ENCODE results near the gene AKAP6.

GRCh38 chr14:32536175-32536574, 207.1 kb downstream of the AKAP6 start:
- TF ChIP-seq CTCF (IDR thresholded peaks at IDR 0.05) = no peak
- no peak for TF ChIP-seq POLR2A (IDR thresholded peaks at IDR 0.05)
